ENCODE results near the gene NDE1. TPM values are rescaled to one million over a fixed set of nuclear protein-coding genes. Genes with fewer than 3 reads are reported as not detected.
"Not testable (repeated sequence)": the region's sequence is repeated elsewhere in the genome, so short reads cannot be mapped to it uniquely, and the experiment has no call there.

Gene NDE1
- total RNA-seq, 2 donors from 2014 or later = 122 to 123 TPM

DNA sequence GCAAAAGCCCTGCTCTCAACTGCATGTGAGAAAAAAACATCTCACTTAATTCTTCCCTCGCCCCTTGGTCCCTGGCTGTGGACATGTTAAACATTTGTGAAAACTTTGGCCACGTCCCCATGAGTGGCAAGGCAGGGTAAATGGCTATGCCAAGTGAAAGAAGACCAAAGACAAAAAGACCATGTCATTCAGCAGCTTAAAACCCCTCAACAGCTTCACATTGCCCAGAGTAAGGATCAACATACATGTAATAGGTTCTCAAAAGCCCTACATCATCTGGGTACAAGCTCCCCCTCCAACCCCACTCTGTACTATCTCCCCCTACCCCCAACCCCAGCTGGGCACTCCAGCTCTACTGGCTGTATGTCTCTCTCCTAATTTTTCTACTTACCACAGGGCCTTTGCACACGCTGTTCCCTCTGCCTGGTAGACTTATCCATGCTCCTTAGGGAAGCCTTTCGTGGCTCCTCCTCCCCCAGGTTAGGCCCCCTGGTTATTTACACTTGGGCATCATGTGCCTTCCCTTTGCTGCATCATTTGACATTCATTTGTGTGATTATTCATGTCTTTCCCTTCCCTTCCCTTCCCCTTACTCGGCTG lies 75.7 kb downstream of the NDE1 start:
- DNase-seq = no peak
- H3K4me1 Mint-ChIP-seq = no peaks in the 10 kb centered on the region
- H3K36me3 Mint-ChIP-seq (ENCODE audit: low read depth) = peaks cover 10% of the 10 kb centered on the region
- ATAC-seq = no peak
- H3K9me3 ChIP-seq (ENCODE audit: control insufficient read depth, low read length, poor library complexity, severe bottlenecking) = no peaks in the 10 kb centered on the region
- no peaks in the 10 kb centered on the region for H3K27me3 Mint-ChIP-seq
- peak overlapping the region; percentile 14 for H3K27ac Mint-ChIP-seq
- H3K4me3 Mint-ChIP-seq = no peak overlapping the region

DNA sequence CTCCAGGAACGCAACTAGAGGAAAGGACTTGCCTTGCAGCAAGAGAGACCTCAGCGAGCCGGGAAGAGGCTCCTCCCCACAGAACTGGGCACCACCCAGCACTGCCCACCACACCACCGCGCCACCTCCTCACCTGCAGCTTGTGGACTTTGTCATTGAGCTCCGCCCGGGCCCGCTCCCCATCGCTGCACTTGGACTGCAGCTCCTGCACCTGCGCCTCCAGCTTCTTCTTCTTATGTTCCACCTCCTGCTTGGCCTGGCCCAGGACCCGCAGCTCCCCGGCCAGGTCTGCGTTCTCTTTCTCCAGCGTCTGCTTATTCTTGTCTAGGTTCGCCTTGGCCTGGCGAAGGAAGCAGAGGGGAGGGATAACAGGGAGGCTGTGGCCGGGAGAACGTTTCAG lies 76.7 kb downstream of the NDE1 start:
- no peak for DNase-seq
- Mint-ChIP-seq H3K27me3 (no peaks in the 10 kb centered on the region), H3K4me1 (no peaks in the 10 kb centered on the region), H3K4me3 (peak overlapping the region; percentile 10), H3K36me3 (ENCODE audit: low read depth) (peaks cover 7% of the 10 kb centered on the region), H3K27ac (peak overlapping the region; percentile 14)
- no peak for ATAC-seq
- H3K9me3 ChIP-seq (ENCODE audit: control insufficient read depth, low read length, poor library complexity, severe bottlenecking) = no peaks in the 10 kb centered on the region

DNA sequence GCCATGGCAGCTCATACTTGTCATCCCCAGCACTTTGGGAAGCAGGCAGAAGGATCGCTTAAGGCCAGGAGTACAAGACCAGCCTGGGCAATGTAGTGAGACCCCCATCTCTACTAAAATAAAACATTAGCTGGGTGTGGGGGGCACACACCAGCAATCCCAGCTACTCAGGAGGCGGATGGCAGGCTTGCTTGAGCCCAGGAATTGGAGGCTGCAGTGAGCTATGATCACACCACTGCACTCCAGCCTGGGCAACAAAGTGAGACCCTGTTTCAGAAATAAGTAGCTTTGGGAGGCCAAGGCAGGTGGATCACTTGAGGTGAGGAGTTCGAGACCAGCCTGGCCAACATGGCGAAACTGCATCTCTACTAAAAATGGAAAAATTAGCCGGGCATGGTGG lies 77.7 kb downstream of the NDE1 start:
- DNase-seq, H3K27ac Mint-ChIP-seq, H3K27me3 Mint-ChIP-seq: not testable (repeated sequence)

DNA sequence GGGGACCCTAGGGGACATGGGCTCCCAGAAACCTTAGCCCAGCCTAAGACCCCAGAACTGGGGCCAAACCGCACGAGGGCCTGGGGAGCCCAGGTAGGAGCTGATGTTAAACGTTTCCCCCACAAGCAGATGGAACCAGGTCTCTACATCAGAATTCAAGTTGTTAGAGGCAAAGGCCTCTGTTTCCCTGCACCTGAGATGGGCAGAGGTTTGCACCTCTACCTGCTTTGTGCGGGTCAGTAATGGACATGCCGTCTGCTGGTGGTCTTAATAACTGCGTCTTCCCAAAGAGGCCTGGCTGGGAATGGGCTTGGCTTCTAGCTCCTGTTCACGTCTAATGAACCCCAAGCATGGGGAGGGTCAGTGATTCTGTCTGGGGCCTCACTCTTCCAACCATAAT lies 79.1 kb downstream of the NDE1 start:
- Mint-ChIP-seq H3K36me3 (ENCODE audit: low read depth) (peaks cover 6% of the 10 kb centered on the region), H3K4me3 (no peak overlapping the region), H3K27ac (no peak overlapping the region), H3K27me3 (no peaks in the 10 kb centered on the region), H3K4me1 (peaks cover 4% of the 10 kb centered on the region)
- H3K9me3 ChIP-seq (ENCODE audit: control insufficient read depth, low read length, poor library complexity, severe bottlenecking) = no peaks in the 10 kb centered on the region
- ATAC-seq = no peak
- DNase-seq = no peak

More for the DNA sequence above, 77.7 kb downstream of the NDE1 start:
- not testable (repeated sequence) for H3K4me3 Mint-ChIP-seq; ATAC-seq; H3K36me3 Mint-ChIP-seq (ENCODE audit: low read depth); H3K4me1 Mint-ChIP-seq; H3K9me3 ChIP-seq (ENCODE audit: control insufficient read depth, low read length, poor library complexity, severe bottlenecking)

DNA sequence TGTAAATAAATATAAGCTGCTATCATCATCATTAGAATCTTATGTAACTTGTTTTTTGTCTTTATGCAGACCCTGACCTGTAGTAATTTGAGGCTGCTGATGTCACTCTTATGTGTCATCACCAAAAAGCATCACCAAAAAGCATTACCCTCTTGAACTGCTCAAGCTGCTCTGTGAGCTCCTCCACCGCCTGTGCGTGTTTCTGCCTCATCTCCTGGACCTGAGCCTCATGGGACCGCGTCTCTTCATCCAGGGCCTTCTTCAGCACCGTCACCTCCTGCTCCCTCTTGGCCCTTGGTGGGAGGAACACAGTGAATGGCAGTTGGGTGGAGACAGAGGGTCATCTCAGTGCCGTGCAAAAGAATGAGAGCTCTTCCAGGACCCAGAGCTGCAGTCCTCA lies 82.4 kb downstream of the NDE1 start:
- Mint-ChIP-seq H3K4me1 (peaks cover 8% of the 10 kb centered on the region), H3K4me3 (no peak overlapping the region), H3K27ac (no peak overlapping the region), H3K27me3 (no peaks in the 10 kb centered on the region), H3K36me3 (ENCODE audit: low read depth) (peaks cover 4% of the 10 kb centered on the region)
- ATAC-seq = no peak
- no peaks in the 10 kb centered on the region for H3K9me3 ChIP-seq (ENCODE audit: control insufficient read depth, low read length, poor library complexity, severe bottlenecking)
- DNase-seq = no peak

DNA sequence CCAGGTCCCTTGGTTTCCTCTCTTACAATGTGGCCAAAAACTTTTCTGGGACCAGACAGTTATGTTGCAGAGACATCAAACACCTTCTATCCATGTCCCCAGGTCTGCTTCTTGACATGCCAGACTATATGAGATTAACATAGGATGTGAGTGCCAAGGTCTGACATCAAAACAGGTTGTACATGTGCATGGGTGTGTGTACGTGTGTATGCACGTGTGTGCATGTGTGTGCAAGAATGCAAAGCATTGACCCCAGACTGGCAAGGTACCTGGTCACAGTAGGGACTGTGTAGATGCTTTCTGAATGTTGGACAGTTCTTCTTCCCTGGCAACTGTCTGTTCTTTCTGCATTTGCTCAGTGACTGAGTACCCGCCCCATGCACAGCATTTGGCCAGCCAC lies 85.6 kb downstream of the NDE1 start:
- Mint-ChIP-seq H3K27me3 (no peaks in the 10 kb centered on the region), H3K36me3 (ENCODE audit: low read depth) (peaks cover 6% of the 10 kb centered on the region), H3K27ac (peak overlapping the region; percentile 78), H3K4me1 (peaks cover 11% of the 10 kb centered on the region), H3K4me3 (no peak overlapping the region)
- ATAC-seq (no peak), DNase-seq (no peak)
- H3K9me3 ChIP-seq (ENCODE audit: control insufficient read depth, low read length, poor library complexity, severe bottlenecking) = no peaks in the 10 kb centered on the region

DNA sequence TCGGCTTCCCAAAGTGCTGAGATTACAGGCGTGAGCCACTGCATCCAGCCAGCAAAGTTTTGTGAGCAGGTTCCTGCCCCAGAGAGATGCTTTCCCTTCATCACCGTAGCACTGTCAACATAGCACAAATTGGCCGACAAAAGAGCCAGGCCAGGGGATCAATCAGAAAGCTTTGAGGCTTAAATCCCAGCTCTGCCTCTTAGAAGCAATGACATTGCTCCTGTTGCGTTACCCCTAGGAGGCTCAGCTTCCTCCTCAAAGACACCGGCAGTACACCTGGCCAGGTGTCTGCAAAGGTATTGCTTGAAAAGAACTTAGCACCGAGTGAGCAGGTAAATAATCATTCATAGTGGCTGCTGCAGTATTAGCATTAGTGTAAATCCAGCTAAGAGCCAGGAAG lies 86.5 kb downstream of the NDE1 start:
- no peak overlapping the region for H3K27ac Mint-ChIP-seq
- peaks cover 11% of the 10 kb centered on the region for H3K4me1 Mint-ChIP-seq
- no peak for DNase-seq
- H3K36me3 Mint-ChIP-seq (ENCODE audit: low read depth) = peaks cover 6% of the 10 kb centered on the region
- no peaks in the 10 kb centered on the region for H3K27me3 Mint-ChIP-seq
- ATAC-seq = no peak
- no peak overlapping the region for H3K4me3 Mint-ChIP-seq
- no peaks in the 10 kb centered on the region for H3K9me3 ChIP-seq (ENCODE audit: control insufficient read depth, low read length, poor library complexity, severe bottlenecking)

DNA sequence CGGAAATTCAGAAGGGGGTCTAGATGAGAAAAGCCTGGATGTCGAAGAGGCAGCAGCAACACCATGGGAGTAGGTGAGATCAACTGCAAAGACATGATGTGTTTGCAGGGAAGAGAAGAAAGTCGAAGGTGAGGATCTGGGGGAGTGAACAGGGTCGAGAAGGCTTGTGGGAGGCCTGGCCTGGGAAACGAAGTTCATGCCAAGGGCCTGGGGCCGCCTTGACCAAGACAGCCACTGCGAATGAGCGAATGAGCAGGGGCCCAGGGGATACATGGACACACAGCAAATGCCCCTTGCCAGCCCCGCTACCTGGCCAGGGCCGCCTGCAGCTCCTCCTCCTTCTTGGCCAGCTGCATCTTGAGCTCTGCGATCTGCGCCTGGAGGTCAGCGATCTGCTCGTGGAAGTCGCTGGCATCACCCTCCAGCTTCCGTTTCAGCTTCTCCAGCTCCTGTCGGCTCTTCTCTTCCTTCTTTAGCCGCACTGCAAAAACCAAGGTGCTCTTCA lies 87.1 kb downstream of the NDE1 start:
- no peak for ATAC-seq
- no peaks in the 10 kb centered on the region for H3K27me3 Mint-ChIP-seq
- H3K9me3 ChIP-seq (ENCODE audit: control insufficient read depth, low read length, poor library complexity, severe bottlenecking) = peaks cover 2% of the 10 kb centered on the region
- H3K36me3 Mint-ChIP-seq (ENCODE audit: low read depth) = peaks cover 6% of the 10 kb centered on the region
- H3K4me3 Mint-ChIP-seq = no peak overlapping the region
- peaks cover 11% of the 10 kb centered on the region for H3K4me1 Mint-ChIP-seq
- DNase-seq = no peak
- H3K27ac Mint-ChIP-seq = no peak overlapping the region

DNA sequence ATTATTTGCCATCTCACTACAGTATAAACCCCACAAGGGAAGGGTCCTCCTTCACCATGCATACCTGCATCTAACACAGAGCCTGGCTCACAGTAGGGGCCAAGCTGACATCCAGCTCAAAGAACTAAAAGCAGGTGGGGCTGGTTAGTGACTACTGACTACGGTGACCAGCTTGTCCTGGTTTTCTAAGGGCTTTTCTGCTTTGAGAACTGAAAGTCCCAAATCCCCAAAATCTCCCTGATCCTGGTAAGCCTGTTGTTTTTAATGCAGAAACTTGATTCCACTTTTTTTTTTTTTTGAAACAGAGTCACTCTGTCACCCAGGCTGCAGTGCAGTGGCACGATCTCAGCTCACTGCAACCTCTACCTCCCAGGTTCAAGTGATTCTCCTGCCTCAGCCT lies 89.4 kb downstream of the NDE1 start:
- Mint-ChIP-seq H3K36me3 (ENCODE audit: low read depth) (peaks cover 6% of the 10 kb centered on the region), H3K4me3 (no peak overlapping the region), H3K4me1 (peaks cover 7% of the 10 kb centered on the region), H3K27me3 (no peaks in the 10 kb centered on the region), H3K27ac (no peak overlapping the region)
- H3K9me3 ChIP-seq (ENCODE audit: control insufficient read depth, low read length, poor library complexity, severe bottlenecking) = peaks cover 2% of the 10 kb centered on the region
- ATAC-seq (no peak), DNase-seq (no peak)

DNA sequence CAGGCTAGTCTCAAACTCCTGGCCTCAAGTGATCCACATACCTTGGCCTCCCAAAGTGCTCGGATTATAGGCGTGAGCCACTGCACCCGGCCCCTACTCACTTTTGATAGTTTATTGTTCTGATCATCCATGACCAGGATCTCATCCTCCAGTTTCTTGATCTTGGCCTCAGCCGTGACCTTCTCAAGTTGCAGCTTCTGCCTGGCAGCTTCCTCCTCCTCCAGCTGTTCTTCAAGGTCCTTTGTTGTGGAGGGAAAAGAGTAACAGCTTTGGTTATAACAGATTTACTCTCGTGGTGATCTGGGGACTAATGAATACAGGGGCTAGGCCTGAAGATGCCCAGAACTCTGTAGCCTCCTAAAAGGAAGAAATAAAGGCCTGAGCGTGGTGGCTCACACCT lies 89.9 kb downstream of the NDE1 start:
- Mint-ChIP-seq H3K36me3 (ENCODE audit: low read depth) (peaks cover 6% of the 10 kb centered on the region), H3K27me3 (no peaks in the 10 kb centered on the region), H3K4me3 (no peak overlapping the region), H3K27ac (no peak overlapping the region), H3K4me1 (peaks cover 7% of the 10 kb centered on the region)
- H3K9me3 ChIP-seq (ENCODE audit: control insufficient read depth, low read length, poor library complexity, severe bottlenecking) = peaks cover 2% of the 10 kb centered on the region
- DNase-seq = no peak
- ATAC-seq = no peak

DNA sequence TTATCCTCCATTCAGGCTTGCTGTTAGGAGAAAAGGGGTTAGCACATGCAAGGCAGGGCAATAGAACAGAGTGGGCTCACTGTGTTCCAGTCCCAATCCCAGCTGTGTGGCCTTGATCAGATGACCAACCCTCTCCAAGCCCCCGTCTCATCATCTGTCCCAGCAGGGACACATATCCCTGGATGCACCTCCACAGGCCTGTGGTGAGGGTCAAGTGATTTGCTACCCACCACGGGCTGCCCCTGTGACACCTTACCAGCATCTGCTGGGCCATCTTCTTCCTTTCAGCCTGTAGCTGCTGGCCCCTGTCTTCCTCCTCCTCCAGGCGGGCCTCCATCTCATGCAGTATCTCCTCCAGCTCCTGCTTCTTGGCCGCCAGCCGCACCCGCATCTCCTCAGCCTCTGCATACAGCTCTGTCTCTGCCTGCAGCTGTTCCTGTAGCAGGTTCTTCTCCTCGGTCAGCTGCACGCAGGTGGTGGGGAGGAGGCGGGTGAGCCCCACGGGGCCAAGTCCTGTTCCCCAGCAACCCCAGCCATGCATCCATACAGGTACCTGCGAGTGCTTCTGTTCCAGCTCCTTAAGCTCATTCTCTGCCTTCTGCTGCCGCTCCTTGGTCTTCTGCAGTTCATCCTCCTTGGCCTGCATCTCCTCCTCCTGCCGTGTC lies 91.3 kb downstream of the NDE1 start:
- Mint-ChIP-seq H3K36me3 (ENCODE audit: low read depth) (peaks cover 6% of the 10 kb centered on the region), H3K4me1 (peaks cover 2% of the 10 kb centered on the region), H3K27me3 (no peaks in the 10 kb centered on the region), H3K4me3 (no peak overlapping the region), H3K27ac (no peak overlapping the region)
- ATAC-seq = no peak
- DNase-seq = no peak
- peaks cover 2% of the 10 kb centered on the region for H3K9me3 ChIP-seq (ENCODE audit: control insufficient read depth, low read length, poor library complexity, severe bottlenecking)

DNA sequence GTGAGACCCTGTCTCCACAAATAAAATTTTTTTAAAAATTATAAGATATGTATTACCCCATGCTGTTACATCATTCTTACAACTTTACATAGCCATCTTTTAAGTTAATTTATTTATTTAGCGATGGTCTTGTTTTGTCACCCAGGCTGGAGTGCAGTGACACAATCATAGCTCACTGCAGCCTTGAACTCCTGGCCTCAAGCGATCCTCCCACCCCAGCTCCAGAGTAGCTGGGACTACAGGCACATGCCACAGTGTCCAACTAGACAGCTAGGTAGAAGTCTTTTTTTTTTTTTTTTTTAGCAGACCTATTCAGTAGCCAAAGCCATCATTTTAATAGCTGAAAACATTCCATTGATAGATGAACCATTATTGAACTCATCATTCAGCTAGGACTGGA lies 92.7 kb downstream of the NDE1 start:
- ATAC-seq = no peak
- H3K36me3 Mint-ChIP-seq (ENCODE audit: low read depth) = peaks cover 5% of the 10 kb centered on the region
- H3K4me1 Mint-ChIP-seq = peaks cover 2% of the 10 kb centered on the region

DNA sequence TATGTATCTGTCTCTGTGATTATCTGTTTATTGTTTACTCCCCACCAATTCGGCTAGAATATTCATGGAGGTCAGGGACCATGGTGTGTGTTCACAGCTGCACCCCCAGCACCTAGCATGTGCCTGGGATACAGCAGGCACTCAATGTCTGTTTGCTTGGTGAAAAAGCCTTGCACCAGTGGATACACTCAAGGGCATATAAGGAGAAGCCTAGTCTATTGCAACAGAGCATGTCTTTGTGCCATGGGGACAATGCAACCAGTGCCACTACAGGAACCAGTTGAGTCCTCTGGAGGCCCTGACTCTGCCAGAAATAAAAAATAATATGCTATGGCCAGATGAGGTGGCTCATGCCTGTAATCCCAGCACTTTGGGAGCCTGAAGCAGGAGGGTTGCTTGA lies 93.6 kb downstream of the NDE1 start:
- no peak overlapping the region for H3K27ac Mint-ChIP-seq
- no peak overlapping the region for H3K4me3 Mint-ChIP-seq
- no peaks in the 10 kb centered on the region for H3K27me3 Mint-ChIP-seq
- H3K9me3 ChIP-seq (ENCODE audit: control insufficient read depth, low read length, poor library complexity, severe bottlenecking) = peaks cover 2% of the 10 kb centered on the region
- ATAC-seq (no peak), DNase-seq (no peak)
- H3K4me1 Mint-ChIP-seq = peaks cover 2% of the 10 kb centered on the region
- peaks cover 8% of the 10 kb centered on the region for H3K36me3 Mint-ChIP-seq (ENCODE audit: low read depth)

More for the DNA sequence above, 92.7 kb downstream of the NDE1 start:
- Mint-ChIP-seq H3K4me3 (no peak overlapping the region), H3K27me3 (no peaks in the 10 kb centered on the region), H3K27ac (no peak overlapping the region)
- H3K9me3 ChIP-seq (ENCODE audit: control insufficient read depth, low read length, poor library complexity, severe bottlenecking) = peaks cover 2% of the 10 kb centered on the region
- DNase-seq = no peak

DNA sequence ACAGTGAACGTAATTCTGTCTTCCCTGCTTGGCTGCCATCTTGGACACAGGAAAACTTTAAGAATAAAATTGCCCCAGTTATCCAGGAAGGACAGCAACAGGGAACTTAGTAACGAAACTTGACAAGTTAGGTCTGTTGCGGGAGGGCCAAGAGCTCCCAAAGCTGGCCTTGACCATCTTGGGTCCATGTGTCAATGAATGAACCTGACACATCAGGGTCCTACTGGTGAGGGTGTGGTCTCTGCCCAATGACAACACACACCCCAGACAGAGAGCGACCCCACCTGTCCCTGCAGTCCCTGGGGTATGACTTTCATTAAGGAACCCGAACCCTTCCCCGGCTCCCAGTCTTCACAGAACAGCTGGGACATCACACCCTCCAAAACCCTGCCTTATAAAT lies 96.3 kb downstream of the NDE1 start:
- peaks cover 2% of the 10 kb centered on the region for H3K9me3 ChIP-seq (ENCODE audit: control insufficient read depth, low read length, poor library complexity, severe bottlenecking)
- H3K27ac Mint-ChIP-seq = no peak overlapping the region
- H3K4me3 Mint-ChIP-seq = no peak overlapping the region
- peaks cover 3% of the 10 kb centered on the region for H3K4me1 Mint-ChIP-seq
- no peaks in the 10 kb centered on the region for H3K27me3 Mint-ChIP-seq
- no peak for DNase-seq
- H3K36me3 Mint-ChIP-seq (ENCODE audit: low read depth) = peaks cover 8% of the 10 kb centered on the region
- ATAC-seq = no peak

Data from T-helper 17 cell (primary cell).